ENCODE measurements around the gene ITPR1. TPM values are rescaled to one million over a fixed set of nuclear protein-coding genes. Genes with fewer than 3 reads are reported as not detected.

Gene ITPR1
- total and polyA plus RNA-seq, 2 donors = 57.3 to 240 TPM

GRCh38 chr3:4687167-4687566, 194.0 kb downstream of the ITPR1 start:
- Histone ChIP-seq H3K4me3 (ENCODE audit: low read depth, low read length) (no peak overlapping the region), H3K27ac (ENCODE audit: low read depth) (no peak overlapping the region), H3K36me3 (ENCODE audit: insufficient read depth) (no peaks in the 10 kb centered on the region), H3K4me1 (ENCODE audit: insufficient read depth) (no peaks in the 10 kb centered on the region)
- WGBS = 73% methylated on average over 4 of the region's 4 CpGs
- DNase-seq (ENCODE audit: extremely low spot score) = no peak

DNA sequence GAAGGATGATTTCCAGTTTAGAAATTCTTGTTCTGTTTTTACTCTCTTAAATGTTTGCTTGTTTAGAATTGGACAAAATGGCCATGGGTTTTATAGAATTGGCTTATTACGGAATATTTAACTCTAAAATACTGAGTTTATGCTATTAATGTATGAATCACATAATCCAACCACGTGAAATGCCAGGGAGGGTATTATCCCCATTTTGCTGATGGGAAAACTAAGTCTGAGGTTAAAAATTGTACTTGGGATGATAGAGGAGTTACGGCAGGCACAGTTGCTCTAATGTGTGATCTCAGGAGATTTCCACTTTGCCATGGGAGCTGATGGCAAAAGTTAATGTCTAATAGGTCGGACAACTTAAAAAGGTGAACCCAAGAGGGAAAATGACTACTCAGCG, 194.4 kb downstream of the ITPR1 start:
- 84% methylated on average over 5 of the region's 5 CpGs for WGBS
- no peak for DNase-seq (ENCODE audit: extremely low spot score)
- H3K4me1 ChIP-seq (ENCODE audit: insufficient read depth) = no peaks in the 10 kb centered on the region
- H3K4me3 ChIP-seq (ENCODE audit: low read depth, low read length) = no peak overlapping the region
- H3K36me3 ChIP-seq (ENCODE audit: insufficient read depth) = no peaks in the 10 kb centered on the region
- no peak overlapping the region for H3K27ac ChIP-seq (ENCODE audit: low read depth)

- Histone ChIP-seq H3K27ac (ENCODE audit: low read depth) (no peak overlapping the region), H3K4me3 (ENCODE audit: low read depth, low read length) (no peak overlapping the region), H3K36me3 (ENCODE audit: insufficient read depth) (no peaks in the 10 kb centered on the region), H3K4me1 (ENCODE audit: insufficient read depth) (no peaks in the 10 kb centered on the region)
- no peak for DNase-seq (ENCODE audit: extremely low spot score)
- WGBS = 84% methylated on average over 4 of the region's 4 CpGs
Observed at GRCh38 chr3:4688411-4688810, 195.3 kb downstream of the ITPR1 start.

- no peak overlapping the region for H3K4me3 ChIP-seq (ENCODE audit: low read depth, low read length)
- H3K27ac ChIP-seq (ENCODE audit: low read depth) = no peak overlapping the region
- no peaks in the 10 kb centered on the region for H3K4me1 ChIP-seq (ENCODE audit: insufficient read depth)
- no peaks in the 10 kb centered on the region for H3K36me3 ChIP-seq (ENCODE audit: insufficient read depth)
- DNase-seq (ENCODE audit: extremely low spot score) = no peak
Observed at GRCh38 chr3:4689021-4689420, 195.9 kb downstream of the ITPR1 start.

GRCh38 chr3:4690277-4690676, 197.1 kb downstream of the ITPR1 start:
- H3K4me3 ChIP-seq (ENCODE audit: low read depth, low read length) = no peak overlapping the region
- H3K36me3 ChIP-seq (ENCODE audit: insufficient read depth) = no peaks in the 10 kb centered on the region
- H3K27ac ChIP-seq (ENCODE audit: low read depth) = no peak overlapping the region
- WGBS = 96% methylated on average over 1 of the region's 1 CpG
- no peaks in the 10 kb centered on the region for H3K4me1 ChIP-seq (ENCODE audit: insufficient read depth)
- no peak for DNase-seq (ENCODE audit: extremely low spot score)

DNA sequence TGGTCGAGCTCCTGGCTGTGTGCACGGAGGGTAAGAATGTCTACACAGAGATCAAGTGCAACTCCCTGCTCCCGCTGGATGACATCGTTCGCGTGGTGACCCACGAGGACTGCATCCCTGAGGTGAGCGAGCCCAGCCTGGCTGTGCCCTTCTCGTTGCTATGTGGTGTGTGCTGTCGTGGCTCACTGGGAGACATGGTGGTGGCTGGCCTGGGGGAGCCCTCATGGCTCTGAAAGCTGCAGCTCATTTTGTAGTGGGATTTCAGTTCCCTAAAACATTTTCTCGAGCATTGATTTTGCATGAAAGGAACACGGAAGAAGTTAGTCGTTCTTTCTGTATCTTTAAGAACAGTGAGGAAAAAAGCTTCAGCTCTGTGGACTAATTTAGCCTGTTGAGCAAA, 200.5 kb downstream of the ITPR1 start:
- Histone ChIP-seq H3K4me1 (ENCODE audit: insufficient read depth) (no peaks in the 10 kb centered on the region), H3K36me3 (ENCODE audit: insufficient read depth) (no peaks in the 10 kb centered on the region), H3K4me3 (ENCODE audit: low read depth, low read length) (no peak overlapping the region), H3K27ac (ENCODE audit: low read depth) (no peak overlapping the region)
- WGBS = 88% methylated on average over 13 of the region's 13 CpGs
- no peak for DNase-seq (ENCODE audit: extremely low spot score)

DNA sequence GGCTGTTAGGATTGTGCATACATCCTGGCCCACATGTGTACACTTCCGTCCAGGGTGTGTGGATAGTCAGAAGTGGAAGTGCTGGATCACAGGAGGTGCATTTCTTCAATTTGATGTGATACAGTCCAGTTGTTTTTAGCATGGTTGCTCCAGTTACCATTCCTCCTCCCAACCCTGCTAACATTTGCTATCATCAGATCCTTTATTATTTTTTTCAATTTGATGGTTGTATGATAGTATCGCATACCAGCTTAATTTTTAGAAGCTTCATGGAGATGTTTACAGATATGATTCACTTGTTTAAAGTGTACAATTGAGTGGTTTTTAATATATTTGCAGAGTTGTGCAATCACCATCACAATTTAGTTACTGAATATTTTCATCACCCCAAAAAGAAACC, 202.7 kb downstream of the ITPR1 start:
- H3K27ac ChIP-seq (ENCODE audit: low read depth) = no peak overlapping the region
- no peaks in the 10 kb centered on the region for H3K36me3 ChIP-seq (ENCODE audit: insufficient read depth)
- no peaks in the 10 kb centered on the region for H3K4me1 ChIP-seq (ENCODE audit: insufficient read depth)
- WGBS = 78% methylated on average over 2 of the region's 2 CpGs
- no peak for DNase-seq (ENCODE audit: extremely low spot score)
- no peak overlapping the region for H3K4me3 ChIP-seq (ENCODE audit: low read depth, low read length)

- 76% methylated on average over 4 of the region's 4 CpGs for WGBS
- Histone ChIP-seq H3K36me3 (ENCODE audit: insufficient read depth) (no peaks in the 10 kb centered on the region), H3K4me1 (ENCODE audit: insufficient read depth) (no peaks in the 10 kb centered on the region), H3K27ac (ENCODE audit: low read depth) (no peak overlapping the region), H3K4me3 (ENCODE audit: low read depth, low read length) (no peak overlapping the region)
- no peak for DNase-seq (ENCODE audit: extremely low spot score)
Observed at GRCh38 chr3:4696266-4696665, 203.1 kb downstream of the ITPR1 start.

DNA sequence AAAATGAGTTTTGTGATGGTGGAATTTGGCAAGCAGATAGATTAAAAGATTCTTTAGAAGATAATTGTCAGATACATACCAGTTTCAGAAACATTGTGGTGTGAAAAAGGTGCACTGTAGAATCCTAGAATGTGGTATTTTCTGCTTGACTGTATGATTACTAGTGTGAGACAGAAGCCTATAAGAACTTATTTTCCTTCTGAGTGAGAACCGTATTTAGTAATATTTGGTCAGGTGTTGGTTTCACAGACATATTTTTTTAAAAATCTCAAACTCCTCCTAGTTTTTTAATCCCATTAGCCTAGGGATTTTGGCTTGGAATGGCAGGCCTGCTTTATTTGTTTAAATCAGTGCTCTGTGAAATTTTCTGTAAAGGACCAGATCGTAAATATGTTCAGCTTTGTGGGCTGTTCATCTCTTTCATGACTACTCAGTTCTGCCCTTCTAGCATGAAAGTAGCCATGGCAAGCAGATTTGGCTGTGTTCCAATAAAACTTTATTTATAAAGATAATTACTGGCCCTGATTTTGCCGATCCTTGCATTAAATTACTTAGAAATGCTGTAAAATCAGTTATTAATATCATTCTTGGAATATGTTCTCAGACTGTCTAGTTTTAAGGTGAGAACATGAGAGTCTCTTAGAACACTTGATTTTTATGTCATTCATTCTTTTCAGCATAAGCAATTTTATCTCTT, 205.1 kb downstream of the ITPR1 start:
- Histone ChIP-seq H3K36me3 (ENCODE audit: insufficient read depth) (no peaks in the 10 kb centered on the region), H3K27ac (ENCODE audit: low read depth) (no peak overlapping the region), H3K4me1 (ENCODE audit: insufficient read depth) (peaks cover 2% of the 10 kb centered on the region), H3K4me3 (ENCODE audit: low read depth, low read length) (no peak overlapping the region)
- DNase-seq (ENCODE audit: extremely low spot score) = no peak
- 91% methylated on average over 3 of the region's 3 CpGs for WGBS

DNA sequence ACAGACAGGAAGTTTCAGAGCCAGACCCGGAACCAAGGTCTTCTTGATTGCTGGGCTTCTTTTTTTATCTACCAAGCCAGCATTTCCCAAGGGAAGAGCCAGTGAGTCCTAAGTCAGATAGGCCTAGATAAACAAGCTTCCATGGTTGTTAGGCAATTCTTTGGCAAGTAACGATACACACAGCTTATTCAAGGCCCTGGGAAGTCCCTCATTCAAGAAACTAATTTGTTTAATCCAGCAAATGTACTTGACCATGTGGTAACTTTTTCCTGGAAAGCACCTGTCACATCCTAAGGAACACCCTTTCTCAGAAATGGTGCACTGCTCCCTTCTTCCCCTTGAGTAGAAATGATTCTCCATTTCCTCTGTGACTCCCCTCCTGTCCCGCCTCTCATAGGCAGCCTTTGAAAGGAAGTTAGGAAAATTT, 209.9 kb downstream of the ITPR1 start:
- no peak overlapping the region for H3K4me3 ChIP-seq (ENCODE audit: low read depth, low read length)
- no peak overlapping the region for H3K27ac ChIP-seq (ENCODE audit: low read depth)
- no peak for DNase-seq (ENCODE audit: extremely low spot score)
- H3K36me3 ChIP-seq (ENCODE audit: insufficient read depth) = no peaks in the 10 kb centered on the region
- 61% methylated on average over 3 of the region's 3 CpGs for WGBS
- H3K4me1 ChIP-seq (ENCODE audit: insufficient read depth) = peaks cover 2% of the 10 kb centered on the region

DNA sequence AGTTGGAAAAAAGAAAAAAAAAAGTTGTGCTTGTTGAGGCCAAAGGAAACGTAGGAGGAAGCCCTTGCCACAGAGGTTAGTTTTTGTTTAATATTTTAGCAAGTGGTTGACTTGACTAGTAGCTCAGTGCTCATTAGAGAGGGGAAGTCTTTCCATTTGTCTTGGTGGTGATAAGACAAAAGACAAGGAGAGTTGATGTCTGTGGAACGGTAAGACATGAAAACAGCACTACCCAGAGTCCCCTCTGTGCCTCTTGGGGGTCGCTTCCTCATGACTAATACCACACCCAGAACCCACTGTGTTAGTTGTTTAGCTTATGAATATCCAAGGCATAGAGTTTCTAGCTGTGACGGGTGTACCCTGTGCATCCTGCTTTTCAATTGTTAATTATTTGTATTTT, 211.4 kb downstream of the ITPR1 start:
- 80% methylated on average over 4 of the region's 4 CpGs for WGBS
- Histone ChIP-seq H3K4me3 (ENCODE audit: low read depth, low read length) (no peak overlapping the region), H3K27ac (ENCODE audit: low read depth) (no peak overlapping the region), H3K36me3 (ENCODE audit: insufficient read depth) (no peaks in the 10 kb centered on the region), H3K4me1 (ENCODE audit: insufficient read depth) (peaks cover 2% of the 10 kb centered on the region)
- no peak for DNase-seq (ENCODE audit: extremely low spot score)

GRCh38 chr3:4707324-4707723, 214.2 kb downstream of the ITPR1 start:
- Histone ChIP-seq H3K4me1 (ENCODE audit: insufficient read depth) (peaks cover 2% of the 10 kb centered on the region), H3K4me3 (ENCODE audit: low read depth, low read length) (no peak overlapping the region), H3K36me3 (ENCODE audit: insufficient read depth) (no peaks in the 10 kb centered on the region), H3K27ac (ENCODE audit: low read depth) (no peak overlapping the region)
- WGBS = 94% methylated on average over 4 of the region's 4 CpGs
- no peak for DNase-seq (ENCODE audit: extremely low spot score)

- 58% methylated on average over 7 of the region's 7 CpGs for WGBS
- H3K36me3 ChIP-seq (ENCODE audit: insufficient read depth) = no peaks in the 10 kb centered on the region
- no peak for DNase-seq (ENCODE audit: extremely low spot score)
- no peak overlapping the region for H3K27ac ChIP-seq (ENCODE audit: low read depth)
- H3K4me1 ChIP-seq (ENCODE audit: insufficient read depth) = no peaks in the 10 kb centered on the region
- H3K4me3 ChIP-seq (ENCODE audit: low read depth, low read length) = no peak overlapping the region
Observed at GRCh38 chr3:4708230-4708629, 215.1 kb downstream of the ITPR1 start.

GRCh38 chr3:4709341-4709740, 216.2 kb downstream of the ITPR1 start:
- no peak for DNase-seq (ENCODE audit: extremely low spot score)
- Histone ChIP-seq H3K36me3 (ENCODE audit: insufficient read depth) (no peaks in the 10 kb centered on the region), H3K4me1 (ENCODE audit: insufficient read depth) (no peaks in the 10 kb centered on the region), H3K27ac (ENCODE audit: low read depth) (no peak overlapping the region), H3K4me3 (ENCODE audit: low read depth, low read length) (no peak overlapping the region)
- WGBS = 29% methylated on average over 1 of the region's 1 CpG

DNA sequence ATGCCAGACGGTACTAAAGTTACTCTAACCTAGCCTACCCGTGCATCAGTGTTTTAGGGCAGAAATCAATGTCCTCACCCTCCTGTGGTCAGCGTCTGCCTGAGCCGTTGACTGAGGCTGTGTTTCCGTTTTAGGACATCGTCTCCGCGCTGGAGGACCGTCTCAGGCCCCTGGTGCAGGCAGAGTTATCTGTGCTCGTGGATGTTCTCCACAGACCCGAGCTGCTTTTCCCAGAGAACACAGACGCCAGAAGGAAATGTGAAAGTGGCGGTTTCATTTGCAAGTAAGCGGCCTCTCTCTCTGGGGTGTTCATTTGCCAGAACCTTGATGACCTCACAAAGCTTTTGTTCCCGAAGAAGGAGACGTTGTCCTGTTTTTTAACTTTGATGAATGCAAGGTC, 217.0 kb downstream of the ITPR1 start:
- Histone ChIP-seq H3K4me3 (ENCODE audit: low read depth, low read length) (no peak overlapping the region), H3K4me1 (ENCODE audit: insufficient read depth) (no peaks in the 10 kb centered on the region), H3K36me3 (ENCODE audit: insufficient read depth) (no peaks in the 10 kb centered on the region), H3K27ac (ENCODE audit: low read depth) (no peak overlapping the region)
- WGBS = 84% methylated on average over 16 of the region's 16 CpGs
- no peak for DNase-seq (ENCODE audit: extremely low spot score)
